Caco-2 (cell line): Measurements from ENCODE around the gene LILRB3. TPM values are rescaled to one million over a fixed set of nuclear protein-coding genes. Genes with fewer than 3 reads are reported as not detected.

Source experiments
- BruUV-seq: library from RNA; stranded (reverse); fragments of 400-500 nt; replicated peaks from 2 replicates; lab custom pipeline; 2021; lab: Mats Ljungman, UMichigan
- CTCF ChIA-PET: fragments of 300-600 bp; sonication (Branson Sonifier 250); formaldehyde crosslinking; loops from one replicate; lab custom pipeline; 2022; ENCODE audit warnings: antibody characterized with exemption; lab: Charles Lee
- POLR2A ChIA-PET: fragments of 300-600 bp; sonication (Branson Sonifier 250); formaldehyde crosslinking; loops from one replicate; lab custom pipeline; 2022; ENCODE audit warnings: antibody characterized with exemption; lab: Charles Lee
- DNase-seq, 2 experiments: peaks; one replicate each; pipeline versions ENCODE4 v3.0.0 to v3.0.0-alpha.2; 2020 to 2022
- H3K27me3 ChIP-seq: replicated peaks from 2 replicates; pipeline ENCODE4 v1.6.0; 2011; ENCODE audit warnings: low read length; ENCODE audit not compliant: control insufficient read depth, insufficient read depth
- H3K36me3 ChIP-seq: 2 replicates; pipeline ENCODE4 v1.5.1; 2011; ENCODE audit warnings: low read length; ENCODE audit not compliant: control insufficient read depth, insufficient read depth
- H3K4me1 ChIP-seq: fragments of 250-450 bp; sonication (Bioruptor Pico); 2 replicates; pipeline ENCODE4 v1.5.1; 2020; ENCODE audit warnings: mild to moderate bottlenecking
- H3K4me3 ChIP-seq: 2 replicates; pipeline ENCODE4 v1.5.1; 2011; ENCODE audit warnings: low read depth, mild to moderate bottlenecking, control low read depth, low read length
- H3K9me3 ChIP-seq: fragments of 250-450 bp; sonication (Bioruptor Pico); 2 replicates; pipeline ENCODE4 v1.5.1; 2020; ENCODE audit warnings: mild to moderate bottlenecking, moderate library complexity
- H3K27ac Mint-ChIP-seq: one replicate; pipeline ENCODE4 v1.8.0; 2022; ENCODE audit warnings: mixed read lengths; ENCODE audit not compliant: unreplicated experiment
- H3K27me3 Mint-ChIP-seq: one replicate; pipeline ENCODE4 v1.8.0; 2022; ENCODE audit warnings: mixed read lengths; ENCODE audit not compliant: insufficient read depth, unreplicated experiment
- H3K36me3 Mint-ChIP-seq: one replicate; pipeline ENCODE4 v1.8.0; 2022; ENCODE audit warnings: mild to moderate bottlenecking, mixed read lengths; ENCODE audit not compliant: insufficient read depth, unreplicated experiment
- H3K4me1 Mint-ChIP-seq: one replicate; pipeline ENCODE4 v1.8.0; 2022; ENCODE audit warnings: low read depth, mixed read lengths; ENCODE audit not compliant: unreplicated experiment
- H3K4me3 Mint-ChIP-seq: one replicate; pipeline ENCODE4 v1.8.0; 2022; ENCODE audit warnings: mild to moderate bottlenecking, moderate library complexity, mixed read lengths; ENCODE audit not compliant: unreplicated experiment
- H3K9me3 Mint-ChIP-seq: one replicate; pipeline ENCODE4 v1.8.0; 2022; ENCODE audit warnings: mixed read lengths; ENCODE audit not compliant: unreplicated experiment
- intact Hi-C: fragments of 100-400 bp; cut with micrococcal nuclease; formaldehyde crosslinking; loops from one replicate; pipeline ENCODE4 v1.10.0; 2022; ENCODE audit not compliant: unreplicated experiment
- total RNA-seq: library from RNA; stranded (reverse); gene quantifications from 2 replicates; pipeline ENCODE4 v1.2.3, GENCODE V29; 2022
- TF ChIP-seq, protein P1 (sequence below), 2 experiments: fragments of 200-600 bp in 1 of 2; IDR thresholded peaks; 1 replicate in 1 of 2; 2 replicates in 1 of 2; pipeline versions ENCODE4 v1.5.1 to v1.8.0; 2011 to 2022; ENCODE audit warnings: antibody characterized with exemption in 1 of 2, control low read depth in 1 of 2, inconsistent platforms in 1 of 2, low read depth in 1 of 2, low read length in 1 of 2, mild to moderate bottlenecking in 1 of 2, moderate library complexity in 1 of 2; ENCODE audit not compliant: insufficient read depth in 1 of 2, severe bottlenecking in 1 of 2, unreplicated experiment in 1 of 2

LILRB3 gene
- total RNA-seq, 1 experiment from 2014 or later = not detected

DNA sequence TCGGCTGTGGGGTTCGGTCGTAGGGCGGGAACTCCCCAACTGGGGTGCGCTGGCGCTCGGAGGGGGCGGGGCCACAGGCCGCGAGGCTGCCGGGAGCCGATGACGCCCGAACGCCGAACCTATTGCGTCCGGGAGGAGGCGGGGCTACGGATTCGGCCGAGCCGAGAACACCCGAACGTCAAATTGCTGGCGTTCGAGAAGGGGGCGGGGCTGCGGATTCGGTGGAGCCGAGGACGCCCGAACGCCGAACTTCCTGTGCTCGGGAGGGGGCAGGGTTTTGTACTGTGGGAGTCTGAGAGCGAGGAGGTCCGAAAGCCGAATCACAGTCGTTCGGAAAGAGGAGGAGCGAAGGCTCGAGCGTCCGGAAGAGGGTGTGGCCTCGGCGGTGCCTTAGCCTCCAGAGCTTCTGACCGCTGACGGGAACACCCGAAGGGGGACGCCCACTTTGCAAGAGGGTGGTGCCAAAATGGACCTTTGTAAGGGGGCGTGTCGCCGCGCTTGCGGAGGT lies 32.2 kb downstream of the LILRB3 start:
- no peaks in the 10 kb centered on the region for H3K27me3 ChIP-seq
- Mint-ChIP-seq H3K9me3 (no peaks in the 10 kb centered on the region), H3K27me3 (no peaks in the 10 kb centered on the region), H3K27ac (peak overlapping the region; percentile 98), H3K4me1 (peaks cover 34% of the 10 kb centered on the region), H3K4me3 (peak overlapping the region; percentile 85), H3K36me3 (peaks cover 76% of the 10 kb centered on the region)
- BruUV-seq = no TSS peak
- no peaks in the 10 kb centered on the region for H3K9me3 ChIP-seq
- 0 out of 2 replicates have a peak, but pooled peaks cover 6% of the 10 kb centered on the region for H3K4me1 ChIP-seq
- CTCF ChIA-PET = interaction anchor here (0.6 to 2.9 kb wide), 8 partner anchors 10 to 161 kb away, joined by 3 to 21 read pairs (median 4); partner anchors contain the start of genes RPS9 and TMC4
- POLR2A ChIA-PET = interaction anchor here (0.6 to 5.7 kb wide), 10 partner anchors 9 to 1409 kb away, joined by 3 to 98 read pairs (median 15); partner anchors contain the start of genes CNOT3, FIZ1, LENG1 and LENG9
- H3K4me3 ChIP-seq = peak overlapping the region; percentile 97
- intact Hi-C loops = loop anchor here (1.0 to 5.0 kb wide), 5 partner anchors 10 to 272 kb away; partner anchors contain the start of genes CNOT3, LENG9, PRPF31 and RPS9
- no peaks in the 10 kb centered on the region; the same call in 1 of the 2 replicates for H3K36me3 ChIP-seq
- DNase-seq = peak; percentile 99 to 100
- TF ChIP-seq, protein P1, sequence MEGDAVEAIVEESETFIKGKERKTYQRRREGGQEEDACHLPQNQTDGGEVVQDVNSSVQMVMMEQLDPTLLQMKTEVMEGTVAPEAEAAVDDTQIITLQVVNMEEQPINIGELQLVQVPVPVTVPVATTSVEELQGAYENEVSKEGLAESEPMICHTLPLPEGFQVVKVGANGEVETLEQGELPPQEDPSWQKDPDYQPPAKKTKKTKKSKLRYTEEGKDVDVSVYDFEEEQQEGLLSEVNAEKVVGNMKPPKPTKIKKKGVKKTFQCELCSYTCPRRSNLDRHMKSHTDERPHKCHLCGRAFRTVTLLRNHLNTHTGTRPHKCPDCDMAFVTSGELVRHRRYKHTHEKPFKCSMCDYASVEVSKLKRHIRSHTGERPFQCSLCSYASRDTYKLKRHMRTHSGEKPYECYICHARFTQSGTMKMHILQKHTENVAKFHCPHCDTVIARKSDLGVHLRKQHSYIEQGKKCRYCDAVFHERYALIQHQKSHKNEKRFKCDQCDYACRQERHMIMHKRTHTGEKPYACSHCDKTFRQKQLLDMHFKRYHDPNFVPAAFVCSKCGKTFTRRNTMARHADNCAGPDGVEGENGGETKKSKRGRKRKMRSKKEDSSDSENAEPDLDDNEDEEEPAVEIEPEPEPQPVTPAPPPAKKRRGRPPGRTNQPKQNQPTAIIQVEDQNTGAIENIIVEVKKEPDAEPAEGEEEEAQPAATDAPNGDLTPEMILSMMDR (IDR thresholded peaks at IDR 0.05; ENCODE audit: insufficient read depth in 1 of 2, low read depth in 1 of 2, low read length in 1 of 2, severe bottlenecking in 1 of 2, unreplicated experiment in 1 of 2) = no peak

DNA sequence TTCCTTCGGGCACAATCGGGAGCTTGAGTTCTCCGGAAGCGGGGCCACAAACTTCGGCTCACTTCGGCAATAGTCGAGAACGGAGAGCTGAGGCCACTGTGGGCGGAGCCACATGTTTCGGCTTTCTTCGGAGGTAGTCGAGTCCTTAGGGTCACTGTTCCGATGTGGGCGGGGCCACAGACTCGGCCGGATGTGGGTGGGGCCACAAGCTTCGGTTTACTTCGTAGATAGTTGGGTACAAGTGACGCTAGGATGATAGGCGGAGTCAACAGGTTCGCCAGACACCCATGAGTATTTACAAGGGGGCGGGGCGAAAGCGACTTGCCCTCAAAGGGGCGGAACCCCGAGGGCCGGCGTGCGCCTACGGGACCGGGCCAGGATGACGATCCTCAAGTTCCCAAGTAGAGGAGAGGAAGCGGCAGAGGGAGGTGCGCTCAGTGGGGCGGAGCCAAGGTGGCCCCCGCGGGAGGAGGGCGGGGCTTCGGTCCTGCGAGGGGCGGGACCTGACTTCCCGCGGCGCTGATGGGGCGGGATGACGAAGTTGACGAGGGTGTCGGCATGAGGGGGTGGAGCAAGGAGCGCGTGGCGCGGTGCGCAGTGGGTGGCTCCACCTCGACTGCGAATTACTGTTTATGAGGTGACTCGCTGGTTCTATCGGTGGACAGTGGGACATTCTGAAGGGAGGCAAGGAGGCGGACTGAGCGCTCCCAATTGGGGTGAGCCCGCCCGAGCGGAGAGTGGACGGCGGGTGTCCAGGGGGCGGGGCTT lies 32.9 kb downstream of the LILRB3 start:
- DNase-seq = peak; percentile 100
- peak overlapping the region; percentile 97 for H3K4me3 ChIP-seq
- Mint-ChIP-seq H3K27ac (peak overlapping the region; percentile 98), H3K4me1 (peaks cover 34% of the 10 kb centered on the region), H3K36me3 (peaks cover 75% of the 10 kb centered on the region), H3K4me3 (peak overlapping the region; percentile 85), H3K9me3 (no peaks in the 10 kb centered on the region), H3K27me3 (no peaks in the 10 kb centered on the region)
- intact Hi-C loops = loop anchor here (1.0 to 5.0 kb wide), 7 partner anchors 10 to 272 kb away; partner anchors contain the start of genes CNOT3, LENG1, LENG9 and PRPF31
- POLR2A ChIA-PET = interaction anchor here (0.5 to 5.7 kb wide), 20 partner anchors 10 to 322 kb away, joined by 3 to 98 read pairs (median 5); partner anchors contain the start of genes CNOT3, LENG1, LENG8 and LENG9
- H3K9me3 ChIP-seq = no peaks in the 10 kb centered on the region
- H3K27me3 ChIP-seq = no peaks in the 10 kb centered on the region
- H3K36me3 ChIP-seq = no peaks in the 10 kb centered on the region; the same call in 1 of the 2 replicates
- TF ChIP-seq, protein P1 (IDR thresholded peaks at IDR 0.05; ENCODE audit: insufficient read depth in 1 of 2, low read depth in 1 of 2, low read length in 1 of 2, severe bottlenecking in 1 of 2, unreplicated experiment in 1 of 2) = no peak
- no TSS peak for BruUV-seq
- H3K4me1 ChIP-seq = 0 out of 2 replicates have a peak, but pooled peaks cover 6% of the 10 kb centered on the region
- CTCF ChIA-PET = interaction anchor here (0.6 to 3.4 kb wide), 21 partner anchors 10 to 1464 kb away, joined by 3 to 56 read pairs (median 4); partner anchors contain the start of genes CNOT3, LENG1, LENG8 and LENG9
